HG02571 (cell line): ENCODE results near the gene KRT4.

Experiments
- ATAC-seq: cut with Tn5 transposase; IDR thresholded peaks from one replicate; pipeline ENCODE4 v1.9.1; 2021; ENCODE audit warnings: mild to moderate bottlenecking, moderate library complexity; ENCODE audit not compliant: unreplicated experiment

The KRT4 gene

DNA sequence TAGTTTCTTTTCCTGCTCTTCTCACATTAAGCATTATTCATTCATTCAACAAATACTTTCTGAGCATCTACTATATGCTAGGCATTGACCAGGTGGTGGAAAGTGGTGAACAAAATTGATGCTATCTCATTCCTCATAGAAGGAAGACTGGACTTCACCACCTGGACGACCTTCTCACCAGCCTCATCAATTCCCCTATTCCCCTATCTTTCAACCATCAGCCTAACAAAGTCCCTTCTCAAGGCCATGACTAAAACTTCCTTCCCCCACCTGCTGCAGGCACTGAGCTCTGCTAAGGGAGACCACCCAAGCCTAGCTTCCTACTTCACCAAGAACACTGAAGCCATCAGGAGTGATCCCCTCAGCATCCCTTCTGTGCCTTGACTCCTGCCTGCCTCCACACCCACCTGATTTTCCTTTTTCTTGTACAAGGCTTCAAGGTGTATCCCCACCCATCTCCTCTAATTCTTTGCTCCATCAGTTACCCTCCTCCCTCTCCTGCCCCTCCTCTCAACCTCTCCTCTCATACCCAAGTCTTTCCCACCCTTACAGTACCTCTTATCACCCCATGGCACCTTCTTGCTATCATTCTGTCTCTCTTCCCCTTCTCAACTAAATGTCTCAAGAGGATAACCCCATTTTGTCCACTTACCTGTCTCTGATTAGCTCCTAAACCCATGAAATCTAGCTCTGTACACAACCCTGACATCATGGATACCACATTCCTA, 56.3 kb downstream of the KRT4 start:
- ATAC-seq = no peak
